Measurements from ENCODE around the gene SND1. TPM values are rescaled to one million over a fixed set of nuclear protein-coding genes. Genes with fewer than 3 reads are reported as not detected.

SND1 gene
- total and polyA plus RNA-seq, 2 donors from 2014 or later: 83.0 to 154 TPM

- H3K9me3 ChIP-seq (ENCODE audit: control insufficient read depth in 2 of 3, insufficient read depth in 1 of 3, low read length in 3 of 3): no peaks in the 10 kb centered on the region
- DNase-seq (peak in 1 of 5 donors; percentile 18), FAIRE-seq (no peak)
- H3K9ac ChIP-seq (ENCODE audit: low read length in 3 of 3): no peak overlapping the region
- intact Hi-C loops (cut with DNase I): no loop called here
- TF ChIP-seq CTCF (IDR thresholded peaks at IDR 0.05; ENCODE audit: borderline replicate concordance, extremely low read depth, insufficient read depth): no peak
- H3K36me3 ChIP-seq (ENCODE audit: control insufficient read depth in 2 of 3, insufficient read depth in 3 of 3, low read length in 3 of 3): no peaks in the 10 kb centered on the region
- no peak overlapping the region for H3K4me3 ChIP-seq (ENCODE audit: low read length in 3 of 3)
- peaks cover 0 to 52% (median 15%) of the 10 kb centered on the region in 3 donors for H3K4me1 ChIP-seq (ENCODE audit: control insufficient read depth in 2 of 3, insufficient read depth in 2 of 3, low read depth in 1 of 3, low read length in 3 of 3)
- H3K27ac ChIP-seq (ENCODE audit: low read depth in 2 of 2, low read length in 2 of 2): peak overlapping the region; percentile 18 to 52
- no peaks in the 10 kb centered on the region for H3K27me3 ChIP-seq (ENCODE audit: control insufficient read depth, insufficient read depth, low read length)
These were observed 353.8 kb downstream of the SND1 start for GRCh38 chr7:128005759-128006159.

- Histone ChIP-seq H3K27me3 (ENCODE audit: control insufficient read depth, insufficient read depth, low read length) (no peaks in the 10 kb centered on the region), H3K27ac (ENCODE audit: low read depth in 2 of 2, low read length in 2 of 2) (no peak overlapping the region), H3K4me1 (ENCODE audit: control insufficient read depth in 2 of 3, insufficient read depth in 2 of 3, low read depth in 1 of 3, low read length in 3 of 3) (peaks cover 0 to 57% (median 19%) of the 10 kb centered on the region in 3 donors), H3K9ac (ENCODE audit: low read length in 3 of 3) (no peak overlapping the region), H3K9me3 (ENCODE audit: control insufficient read depth in 2 of 3, insufficient read depth in 1 of 3, low read length in 3 of 3) (no peaks in the 10 kb centered on the region), H3K4me3 (ENCODE audit: low read length in 3 of 3) (no peak overlapping the region), H3K36me3 (ENCODE audit: control insufficient read depth in 2 of 3, insufficient read depth in 3 of 3, low read length in 3 of 3) (no peaks in the 10 kb centered on the region)
- FAIRE-seq: no peak
- intact Hi-C loops (cut with DNase I): no loop called here
- DNase-seq: no peak
- TF ChIP-seq CTCF (IDR thresholded peaks at IDR 0.05; ENCODE audit: borderline replicate concordance, extremely low read depth, insufficient read depth): no peak
These were observed 354.7 kb downstream of the SND1 start for GRCh38 chr7:128006550-128007302.

GRCh38 chr7:128007303-128007680 lies 355.3 kb downstream of the SND1 start:
- intact Hi-C loops (cut with DNase I): no loop called here
- peaks cover 0 to 57% (median 17%) of the 10 kb centered on the region in 3 donors for H3K4me1 ChIP-seq (ENCODE audit: control insufficient read depth in 2 of 3, insufficient read depth in 2 of 3, low read depth in 1 of 3, low read length in 3 of 3)

More at GRCh38 chr7:128007303-128007680, 355.3 kb downstream of the SND1 start:
- H3K36me3 ChIP-seq (ENCODE audit: control insufficient read depth in 2 of 3, insufficient read depth in 3 of 3, low read length in 3 of 3): no peaks in the 10 kb centered on the region
- H3K27ac ChIP-seq (ENCODE audit: low read depth in 2 of 2, low read length in 2 of 2): no peak overlapping the region
- TF ChIP-seq CTCF (IDR thresholded peaks at IDR 0.05; ENCODE audit: borderline replicate concordance, extremely low read depth, insufficient read depth): no peak
- H3K9ac ChIP-seq (ENCODE audit: low read length in 3 of 3): no peak overlapping the region
- DNase-seq (no peak), FAIRE-seq (no peak)
- no peaks in the 10 kb centered on the region for H3K27me3 ChIP-seq (ENCODE audit: control insufficient read depth, insufficient read depth, low read length)
- no peaks in the 10 kb centered on the region for H3K9me3 ChIP-seq (ENCODE audit: control insufficient read depth in 2 of 3, insufficient read depth in 1 of 3, low read length in 3 of 3)
- H3K4me3 ChIP-seq (ENCODE audit: low read length in 3 of 3): no peak overlapping the region

Data from kidney (tissue), 14 donors.